IMR-90 (cell line): ENCODE results near the gene UBE2S. TPM values are rescaled to one million over a fixed set of nuclear protein-coding genes. Genes with fewer than 3 reads are reported as not detected.

Experiments
- ATAC-seq: fragments of 200-7000 bp; cut with Tn5 transposase; 2 replicates; pipeline ENCODE4 v1.9.1; 2020; ENCODE audit warnings: low read depth, mild to moderate bottlenecking, moderate library complexity
- BruUV-seq: library from RNA; stranded (reverse); fragments of 400-500 nt; replicated peaks from 2 replicates; lab custom pipeline; 2021; lab: Mats Ljungman, UMichigan
- CTCF ChIA-PET: fragments of 300-600 bp; formaldehyde crosslinking; extraction: SDS; loops from one replicate; lab custom pipeline; 2021; ENCODE audit warnings: antibody characterized with exemption; lab: Yijun Ruan, JAX
- POLR2A ChIA-PET: fragments of 300-600 bp; sonication (Branson Sonifier 250); formaldehyde crosslinking; loops from one replicate; lab custom pipeline; 2022; ENCODE audit warnings: antibody characterized with exemption; ENCODE audit not compliant: unreplicated experiment; lab: Charles Lee
- DNase-seq: peaks from one replicate; pipeline ENCODE4 v3.0.0; 2013
- H2AFZ ChIP-seq: replicated peaks from 2 replicates; pipeline ENCODE3; 2013; ENCODE audit warnings: low read length, mild to moderate bottlenecking; ENCODE audit not compliant: poor library complexity
- H2AK5ac ChIP-seq: 2 replicates; pipeline ENCODE4 v1.6.1; 2013; ENCODE audit warnings: low read depth, low read length, inconsistent platforms
- H2AK9ac ChIP-seq: replicated peaks from 2 replicates; pipeline ENCODE3; 2013; ENCODE audit warnings: mild to moderate bottlenecking, low read depth, low read length, moderate library complexity; ENCODE audit not compliant: poor library complexity
- H2BK120ac ChIP-seq: 2 replicates; pipeline ENCODE4 v1.6.1; 2013; ENCODE audit warnings: low read depth, low read length, inconsistent platforms
- H2BK15ac ChIP-seq: 3 replicates; pipeline ENCODE4 v1.6.1; 2013; ENCODE audit warnings: low read depth, low read length, inconsistent platforms
- H2BK20ac ChIP-seq: 2 replicates; pipeline ENCODE4 v1.6.1; 2013; ENCODE audit warnings: low read depth, mild to moderate bottlenecking, inconsistent platforms, low read length, moderate library complexity
- H2BK5ac ChIP-seq: 2 replicates; pipeline ENCODE4 v1.6.1; 2013; ENCODE audit warnings: mild to moderate bottlenecking, low read depth, low read length, inconsistent platforms; ENCODE audit not compliant: poor library complexity, severe bottlenecking
- H3K14ac ChIP-seq: replicated peaks from 2 replicates; pipeline ENCODE4 v1.6.1; 2013; ENCODE audit warnings: low read depth, low read length, inconsistent platforms
- H3K18ac ChIP-seq: 2 replicates; pipeline ENCODE4 v1.6.1; 2013; ENCODE audit warnings: low read depth, low read length, control low read depth
- H3K23ac ChIP-seq: 2 replicates; pipeline ENCODE4 v1.6.1; 2013; ENCODE audit warnings: low read depth, low read length, inconsistent platforms
- H3K27ac ChIP-seq: 2 replicates; pipeline ENCODE4 v1.5.1; 2013; ENCODE audit warnings: mild to moderate bottlenecking, control low read depth, low read length; ENCODE audit not compliant: insufficient read depth
- H3K27me3 ChIP-seq: 2 replicates; pipeline ENCODE4 v1.6.1; 2013; ENCODE audit warnings: low read length; ENCODE audit not compliant: control insufficient read depth, insufficient read depth
- H3K36me3 ChIP-seq: 2 replicates; pipeline ENCODE4 v1.6.1; 2013; ENCODE audit warnings: low read length, mixed read lengths; ENCODE audit not compliant: control insufficient read depth, insufficient read depth
- H3K4ac ChIP-seq: 2 replicates; pipeline ENCODE4 v1.6.1; 2013; ENCODE audit warnings: low read depth, low read length, inconsistent platforms
- H3K4me1 ChIP-seq: 2 replicates; pipeline ENCODE4 v1.6.1; 2013; ENCODE audit warnings: low read length, mixed read lengths; ENCODE audit not compliant: control insufficient read depth, insufficient read depth
- H3K4me2 ChIP-seq: 2 replicates; pipeline ENCODE4 v1.6.1; 2013; ENCODE audit warnings: low read depth, mild to moderate bottlenecking, control low read depth, low read length, moderate library complexity
- H3K4me3 ChIP-seq: 2 replicates; pipeline ENCODE4 v1.5.1; 2013; ENCODE audit warnings: low read depth, mild to moderate bottlenecking, control low read depth, low read length, moderate library complexity; ENCODE audit not compliant: insufficient read depth
- H3K56ac ChIP-seq: 2 replicates; pipeline ENCODE4 v1.6.1; 2013; ENCODE audit warnings: low read length, inconsistent platforms; ENCODE audit not compliant: insufficient read depth; ENCODE audit errors: extremely low read depth
- H3K79me1 ChIP-seq, 2 experiments: 2 replicates each; pipeline ENCODE4 v1.6.1; 2013; ENCODE audit warnings: low read length in 2 of 2, inconsistent platforms in 1 of 2, low read depth in 1 of 2
- H3K9ac ChIP-seq: 2 replicates; pipeline ENCODE4 v1.6.1; 2013; ENCODE audit warnings: low read depth, low read length, control low read depth
- H3K9me1 ChIP-seq: 2 replicates; pipeline ENCODE4 v1.6.1; 2013; ENCODE audit warnings: low read length, inconsistent platforms; ENCODE audit not compliant: insufficient read depth
- H3K9me3 ChIP-seq: 2 replicates; pipeline ENCODE4 v1.6.1; 2013; ENCODE audit warnings: low read length; ENCODE audit not compliant: control insufficient read depth, insufficient read depth
- H4K20me1 ChIP-seq: 2 replicates; pipeline ENCODE4 v1.6.1; 2013; ENCODE audit warnings: low read length, inconsistent platforms; ENCODE audit not compliant: insufficient read depth
- H4K5ac ChIP-seq: 2 replicates; pipeline ENCODE4 v1.6.1; 2013; ENCODE audit warnings: mild to moderate bottlenecking, low read depth, low read length, control low read depth
- H4K8ac ChIP-seq, 2 experiments: 2 replicates each; pipeline ENCODE4 v1.6.1; 2013; ENCODE audit warnings: low read depth in 2 of 2, low read length in 2 of 2, control low read depth in 1 of 2, inconsistent platforms in 1 of 2
- H4K91ac ChIP-seq: 2 replicates; pipeline ENCODE4 v1.6.1; 2013; ENCODE audit warnings: low read depth, low read length, inconsistent platforms; ENCODE audit not compliant: insufficient read depth
- BHLHE40 ChIP-seq: fragments of 150-350 bp; IDR thresholded peaks from 2 replicates; pipeline ENCODE4 v1.6.1; 2016; ENCODE audit warnings: mild to moderate bottlenecking, low read depth, low read length
- NFE2L2 ChIP-seq: fragments of 150-350 bp; IDR thresholded peaks from 2 replicates; pipeline ENCODE4 v1.6.1; 2016; ENCODE audit warnings: low read depth, mild to moderate bottlenecking, low read length
- RAD21 ChIP-seq: IDR thresholded peaks from 2 replicates; pipeline ENCODE4 v1.6.1; 2012; ENCODE audit warnings: low read length, improper control_type of control experiment
- whole genome bisulfite sequencing, 2 experiments: methylation state at CpG; one replicate each; pipeline versions ENCODE4 v1.1.5 to v1.1.7; 2013; ENCODE audit warnings: missing lambda C conversion rate in 2 of 2; ENCODE audit not compliant: insufficient read length in 1 of 2; ENCODE audit errors: extremely low coverage in 2 of 2; 5-methylcytosine and 5-hydroxymethylcytosine counted together
- dilution Hi-C: fragments of 300-500 bp; cut with HindIII; formaldehyde crosslinking; loops from one replicate; pipeline ENCODE4 v1.14.3; 2018; ENCODE audit warnings: low sequenced_read_pairs; ENCODE audit not compliant: unreplicated experiment
- in situ Hi-C: fragments of 300-500 bp; cut with MboI; formaldehyde crosslinking; loops from 3 replicates; pipeline ENCODE4 v1.14.3; 2019; ENCODE audit warnings: low sequenced_read_pairs, inconsistent platforms, mixed read lengths
- intact Hi-C: fragments of 100-400 bp; cut with micrococcal nuclease; formaldehyde crosslinking; loops from 2 replicates; pipeline ENCODE4 v1.10.0; 2022
- polyA plus RNA-seq, 3 experiments: library from polyadenylated mRNA; depleted of rRNA; stranded (reverse); fragments of >200 nt; gene quantifications; 2 replicates each; pipeline ENCODE4 v1.2.3, GENCODE V29; 2012; ENCODE audit warnings: low replicate concordance in 1 of 3
- total RNA-seq: library from RNA; depleted of rRNA; stranded (reverse); fragments of >200 nt; gene quantifications from 2 replicates; pipeline ENCODE4 v1.2.3, GENCODE V29; 2012

UBE2S gene
- total and polyA plus RNA-seq, 2 of the 4 experiments (the other 2 are of a cell fraction): 69.5 to 104 TPM

DNA sequence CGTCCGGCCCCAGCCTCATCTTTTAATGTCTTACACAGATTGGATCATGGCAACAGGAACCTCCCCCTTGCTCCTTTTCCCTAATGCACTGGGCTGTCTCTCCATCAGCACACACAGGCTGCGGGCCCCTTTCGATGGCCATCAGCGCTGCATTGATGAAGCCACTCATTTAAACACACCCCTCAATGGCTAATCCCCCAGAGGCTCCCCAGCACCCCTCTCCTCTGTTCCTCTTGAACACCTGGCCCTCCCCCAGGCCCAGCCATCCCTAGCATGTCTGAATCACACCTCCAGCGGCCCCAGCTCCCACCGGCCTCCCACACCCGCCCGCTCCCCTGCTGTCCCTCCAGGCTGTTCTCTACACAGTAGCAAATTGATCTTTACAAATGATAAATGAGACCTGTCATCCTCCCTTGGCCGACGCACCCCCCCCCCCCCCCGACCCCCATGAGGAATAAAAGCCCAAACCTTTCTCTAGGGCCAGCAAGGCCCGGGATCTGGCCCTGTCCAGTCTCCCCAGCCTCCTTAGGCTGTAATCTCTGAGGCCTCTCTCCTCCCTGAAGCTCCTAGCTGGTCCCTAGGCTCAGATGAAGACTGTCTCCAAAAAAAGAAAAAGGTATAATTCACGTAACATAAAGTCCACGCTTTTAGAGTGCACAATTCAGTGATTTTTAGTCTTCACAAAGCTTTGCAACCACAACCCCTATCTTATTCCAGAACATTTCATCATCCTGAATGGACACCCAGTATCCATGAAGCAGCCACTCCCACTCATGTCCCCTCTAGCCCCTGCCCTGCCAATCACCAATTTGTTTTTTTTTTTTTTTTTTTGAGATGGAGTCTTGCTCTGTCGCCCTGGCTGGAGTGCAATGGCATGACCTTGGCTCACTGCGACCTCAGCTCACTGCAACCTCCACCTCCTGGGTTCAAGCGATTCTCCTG lies 14.5 kb downstream of the UBE2S start:
- dilution Hi-C loops: no loop called here
- no peak overlapping the region for H3K4me3 ChIP-seq

More for the DNA sequence above, 14.5 kb downstream of the UBE2S start:
- Histone ChIP-seq H3K56ac (no peak overlapping the region), H3K23ac (no peak overlapping the region), H3K9me1 (peaks cover 31% of the 10 kb centered on the region), H4K5ac (no peak overlapping the region), H4K8ac (no peak overlapping the region), H2BK15ac (no peak overlapping the region), H3K9ac (no peak overlapping the region), H2BK120ac (no peak overlapping the region), H4K20me1 (peaks cover 51% of the 10 kb centered on the region), H2BK5ac (no peak overlapping the region), H3K36me3 (peaks cover 31% of the 10 kb centered on the region), H3K4me1 (peaks cover 28% of the 10 kb centered on the region; the same call in 1 of the 2 replicates), H4K91ac (no peak overlapping the region), H3K14ac (no peak overlapping the region), H3K9me3 (no peaks in the 10 kb centered on the region), H3K79me1 (peaks cover 19 to 49% of the 10 kb centered on the region in 2 experiments), H3K4me2 (no peak overlapping the region), H2BK20ac (no peak overlapping the region), H2AK5ac (no peak overlapping the region), H3K4ac (no peak overlapping the region), H2AFZ (no peak overlapping the region), H2AK9ac (peak overlapping the region; percentile 9), H3K27ac (no peak overlapping the region), H3K18ac (no peak overlapping the region), H3K27me3 (no peaks in the 10 kb centered on the region)
- in situ Hi-C loops: no loop called here
- ChIA-PET POLR2A (interaction anchor here (0.7 kb wide), 1 partner anchor 26 kb away, joined by 3 read pairs; no protein-coding TSS in a partner anchor), CTCF (interaction anchor here (0.6 kb wide), 1 partner anchor 111 kb away, joined by 3 read pairs; no protein-coding TSS in a partner anchor)
- intact Hi-C loops: no loop called here
- ATAC-seq (no peak), DNase-seq (no peak)
- no peak for TF ChIP-seq NFE2L2
- no peak for TF ChIP-seq BHLHE40
- no peak for TF ChIP-seq RAD21
- BruUV-seq: no TSS peak
- whole genome bisulfite sequencing, 2 experiments: no CpG with 5 or more reads among the region's 18 CpGs
